ENCODE measurements around the gene CD8A. TPM values are rescaled to one million over a fixed set of nuclear protein-coding genes. Genes with fewer than 3 reads are reported as not detected.
A peak's percentile ranks its signal among the peaks of the same experiment; 100 is the strongest.

CD8A gene
- total and polyA plus RNA-seq, 8 donors: 0.53 to 9.1 (median 1.0) TPM

- Histone ChIP-seq H3K27ac (no peak overlapping the region), H3K27me3 (peaks cover 53 to 68% of the 10 kb centered on the region in 2 donors), H3K9me3 (no peaks in the 10 kb centered on the region), H3K4me3 (no peak overlapping the region), H3K4me1 (peaks cover 19 to 30% of the 10 kb centered on the region in 2 donors), H3K36me3 (no peaks in the 10 kb centered on the region)
- TF ChIP-seq CTCF (IDR thresholded peaks at IDR 0.05): no peak
- no peak for DNase-seq
- intact Hi-C loops (cut with DNase I): no loop called here
- no peak for ATAC-seq
Measured at GRCh38 chr2:86788165-86788564, 2.5 kb downstream of the CD8A start.

GRCh38 chr2:86787736-86788135, 3.0 kb downstream of the CD8A start:
- peaks cover 49 to 64% of the 10 kb centered on the region in 2 donors for H3K27me3 ChIP-seq
- intact Hi-C loops (cut with DNase I): no loop called here
- ATAC-seq (no peak), DNase-seq (peak in 1 of 4 donors; percentile 74)
- no peak for TF ChIP-seq CTCF (IDR thresholded peaks at IDR 0.05)
- no peaks in the 10 kb centered on the region for H3K36me3 ChIP-seq
- no peak overlapping the region for H3K27ac ChIP-seq
- peaks cover 19 to 30% of the 10 kb centered on the region in 2 donors for H3K4me1 ChIP-seq
- H3K9me3 ChIP-seq: no peaks in the 10 kb centered on the region
- no peak overlapping the region for H3K4me3 ChIP-seq

- no peak for TF ChIP-seq CTCF (IDR thresholded peaks at IDR 0.05)
- H3K27me3 ChIP-seq: peaks cover 32 to 47% of the 10 kb centered on the region in 2 donors
- H3K27ac ChIP-seq: no peak overlapping the region
Measured at GRCh38 chr2:86786001-86786536, 4.6 kb downstream of the CD8A start.

GRCh38 chr2:86785456-86785855, 5.3 kb downstream of the CD8A start:
- ATAC-seq: no peak
- TF ChIP-seq CTCF (IDR thresholded peaks at IDR 0.05): no peak
- H3K27ac ChIP-seq: no peak overlapping the region
- peaks cover 26 to 41% of the 10 kb centered on the region in 2 donors for H3K27me3 ChIP-seq
- no peaks in the 10 kb centered on the region for H3K9me3 ChIP-seq
- H3K36me3 ChIP-seq: no peaks in the 10 kb centered on the region
- no peak for DNase-seq
- no peak overlapping the region for H3K4me3 ChIP-seq
- H3K4me1 ChIP-seq: peaks cover 14 to 19% of the 10 kb centered on the region in 2 donors
- intact Hi-C loops (cut with DNase I): no loop called here

More at GRCh38 chr2:86786001-86786536, 4.6 kb downstream of the CD8A start:
- DNase-seq (no peak), ATAC-seq (no peak)
- Histone ChIP-seq H3K4me1 (peaks cover 19 to 25% of the 10 kb centered on the region in 2 donors), H3K36me3 (no peaks in the 10 kb centered on the region), H3K9me3 (no peaks in the 10 kb centered on the region), H3K4me3 (no peak overlapping the region)
- intact Hi-C loops (cut with DNase I): no loop called here

GRCh38 chr2:86783615-86784339, 6.9 kb downstream of the CD8A start:
- H3K27me3 ChIP-seq: peaks cover 9 to 24% of the 10 kb centered on the region in 2 donors
- H3K27ac ChIP-seq: no peak overlapping the region
- H3K36me3 ChIP-seq: no peaks in the 10 kb centered on the region
- peaks cover under 1 to 2% of the 10 kb centered on the region in 2 donors for H3K4me1 ChIP-seq
- ATAC-seq (no peak), DNase-seq (no peak)
- intact Hi-C loops (cut with DNase I): no loop called here
- TF ChIP-seq CTCF (IDR thresholded peaks at IDR 0.05): no peak
- no peak overlapping the region for H3K4me3 ChIP-seq
- H3K9me3 ChIP-seq: no peaks in the 10 kb centered on the region
